Progenitor cell of endocrine pancreas (in vitro differentiated cells): ENCODE data around the gene RWDD3. TPM values are rescaled to one million over a fixed set of nuclear protein-coding genes. Genes with fewer than 3 reads are reported as not detected.

Experiments used
- DNase-seq: peaks from one replicate; pipeline ENCODE4 v3.0.0; 2021; ENCODE audit warnings: low spot score; ENCODE audit not compliant: unreplicated experiment
- H3K27ac Mint-ChIP-seq: 2 replicates; pipeline ENCODE4 v1.8.0; 2021; ENCODE audit warnings: mild to moderate bottlenecking, moderate library complexity, mixed read lengths
- H3K27me3 Mint-ChIP-seq: 2 replicates; pipeline ENCODE4 v1.8.0; 2021; ENCODE audit warnings: mixed read lengths
- H3K36me3 Mint-ChIP-seq: 2 replicates; pipeline ENCODE4 v1.8.0; 2022; ENCODE audit warnings: mixed read lengths; ENCODE audit not compliant: insufficient read depth
- H3K4me1 Mint-ChIP-seq: 2 replicates; pipeline ENCODE4 v1.8.0; 2021; ENCODE audit warnings: low read depth, mixed read lengths
- H3K4me3 Mint-ChIP-seq: 2 replicates; pipeline ENCODE4 v1.8.0; 2021; ENCODE audit warnings: low read depth, mild to moderate bottlenecking, moderate library complexity, mixed read lengths
- H3K9me3 Mint-ChIP-seq: 2 replicates; pipeline ENCODE4 v1.8.0; 2021; ENCODE audit warnings: low read depth, mixed read lengths
- total RNA-seq: library from RNA; stranded (reverse); gene quantifications from 2 replicates; pipeline ENCODE4 v1.2.1, GENCODE V29; 2021
- TF ChIP-seq, protein P1 (sequence below): fragments of 200-600 bp; sonication (generic); IDR thresholded peaks from one replicate; pipeline ENCODE4 v1.5.0; 2021; ENCODE audit warnings: antibody characterized with exemption, mild to moderate bottlenecking; ENCODE audit not compliant: unreplicated experiment

The RWDD3 gene
- total RNA-seq, 1 donor from 2014 or later, result 32.2 TPM

GRCh38 chr1:95197616-95198252 lies 36.3 kb upstream of the RWDD3 start:
- Mint-ChIP-seq H3K4me3 (no peak overlapping the region), H3K9me3 (peaks cover 4% of the 10 kb centered on the region), H3K27me3 (no peaks in the 10 kb centered on the region)

DNA sequence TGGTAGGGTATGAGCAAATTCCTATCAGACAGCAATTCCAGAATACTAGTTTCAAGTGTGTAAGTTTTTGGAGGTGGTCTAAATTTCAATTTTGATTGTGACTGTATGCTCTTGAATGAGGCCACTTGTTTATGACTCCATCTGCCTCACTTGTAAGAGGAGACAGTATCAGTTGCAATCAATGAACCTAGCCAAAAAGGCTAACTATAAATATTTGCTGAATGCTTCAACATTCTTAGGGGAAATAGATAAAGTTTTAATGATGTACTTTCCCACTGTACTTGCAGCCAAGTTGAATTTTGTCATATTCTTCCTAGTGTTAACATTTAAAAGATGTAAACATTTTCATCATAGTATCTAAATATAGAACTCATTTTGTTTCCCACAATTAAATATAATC lies 32.1 kb upstream of the RWDD3 start:
- Mint-ChIP-seq H3K4me1 (peaks cover 3% of the 10 kb centered on the region), H3K9me3 (peaks cover 5% of the 10 kb centered on the region), H3K36me3 (peaks cover 3% of the 10 kb centered on the region), H3K4me3 (no peak overlapping the region), H3K27me3 (no peaks in the 10 kb centered on the region), H3K27ac (no peak overlapping the region)
- TF ChIP-seq, protein P1, sequence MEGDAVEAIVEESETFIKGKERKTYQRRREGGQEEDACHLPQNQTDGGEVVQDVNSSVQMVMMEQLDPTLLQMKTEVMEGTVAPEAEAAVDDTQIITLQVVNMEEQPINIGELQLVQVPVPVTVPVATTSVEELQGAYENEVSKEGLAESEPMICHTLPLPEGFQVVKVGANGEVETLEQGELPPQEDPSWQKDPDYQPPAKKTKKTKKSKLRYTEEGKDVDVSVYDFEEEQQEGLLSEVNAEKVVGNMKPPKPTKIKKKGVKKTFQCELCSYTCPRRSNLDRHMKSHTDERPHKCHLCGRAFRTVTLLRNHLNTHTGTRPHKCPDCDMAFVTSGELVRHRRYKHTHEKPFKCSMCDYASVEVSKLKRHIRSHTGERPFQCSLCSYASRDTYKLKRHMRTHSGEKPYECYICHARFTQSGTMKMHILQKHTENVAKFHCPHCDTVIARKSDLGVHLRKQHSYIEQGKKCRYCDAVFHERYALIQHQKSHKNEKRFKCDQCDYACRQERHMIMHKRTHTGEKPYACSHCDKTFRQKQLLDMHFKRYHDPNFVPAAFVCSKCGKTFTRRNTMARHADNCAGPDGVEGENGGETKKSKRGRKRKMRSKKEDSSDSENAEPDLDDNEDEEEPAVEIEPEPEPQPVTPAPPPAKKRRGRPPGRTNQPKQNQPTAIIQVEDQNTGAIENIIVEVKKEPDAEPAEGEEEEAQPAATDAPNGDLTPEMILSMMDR, result no peak
- DNase-seq, result no peak

More at GRCh38 chr1:95197616-95198252, 36.3 kb upstream of the RWDD3 start:
- no peak overlapping the region for H3K27ac Mint-ChIP-seq
- H3K4me1 Mint-ChIP-seq, result peaks cover 4% of the 10 kb centered on the region
- peaks cover 3% of the 10 kb centered on the region for H3K36me3 Mint-ChIP-seq
- TF ChIP-seq, protein P1, result no peak
- no peak for DNase-seq

DNA sequence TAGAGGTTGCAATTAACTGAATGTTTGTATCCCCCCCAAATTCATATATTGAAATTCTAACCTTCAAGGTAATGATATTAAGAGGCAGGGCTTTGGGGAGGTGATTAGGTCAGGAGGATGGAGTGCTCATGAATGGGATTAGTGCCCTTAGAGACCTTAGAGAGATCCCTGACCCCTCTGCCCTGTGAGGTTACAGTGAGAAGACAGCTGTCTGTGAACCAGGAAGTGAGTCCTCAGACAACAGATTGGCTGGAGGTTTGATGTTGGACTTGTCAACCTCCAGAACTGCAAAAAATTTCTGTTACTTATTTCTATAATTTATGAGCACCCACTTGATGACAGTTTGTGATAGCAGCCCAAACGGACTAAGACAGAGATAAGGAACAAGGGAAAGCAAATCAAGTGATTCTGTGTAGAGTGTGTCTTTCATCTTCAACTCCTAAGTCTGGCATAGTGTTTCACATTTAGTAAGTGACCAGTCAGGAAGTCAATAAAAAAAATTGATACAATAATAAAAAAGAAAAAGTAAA lies 30.0 kb upstream of the RWDD3 start:
- H3K27ac Mint-ChIP-seq, result no peak overlapping the region
- no peaks in the 10 kb centered on the region for H3K27me3 Mint-ChIP-seq
- TF ChIP-seq, protein P1, result no peak
- H3K4me3 Mint-ChIP-seq, result no peak overlapping the region
- peaks cover 3% of the 10 kb centered on the region for H3K36me3 Mint-ChIP-seq
- peaks cover 5% of the 10 kb centered on the region for H3K9me3 Mint-ChIP-seq
- peaks cover 3% of the 10 kb centered on the region for H3K4me1 Mint-ChIP-seq
- no peak for DNase-seq

DNA sequence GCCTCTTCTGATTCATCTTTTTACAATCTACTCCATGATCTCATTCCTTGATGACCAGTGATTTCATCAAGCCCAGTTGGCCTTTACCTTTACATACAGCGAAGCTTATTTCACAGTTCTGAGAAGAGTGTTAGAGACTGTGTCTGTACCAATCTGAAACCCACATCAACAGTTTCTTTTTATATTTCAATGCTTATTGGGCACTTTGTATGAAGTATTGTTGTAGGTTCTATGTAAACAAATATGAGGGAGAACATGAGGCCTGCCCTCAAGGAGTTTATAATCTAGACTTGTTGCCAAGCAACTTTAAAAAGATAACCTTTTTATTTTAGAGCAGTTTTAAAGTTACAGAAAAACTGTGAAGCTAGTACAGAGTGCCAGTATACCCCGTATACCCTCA lies 27.5 kb upstream of the RWDD3 start:
- Mint-ChIP-seq H3K27ac (no peak overlapping the region), H3K27me3 (no peaks in the 10 kb centered on the region), H3K36me3 (peaks cover 8% of the 10 kb centered on the region), H3K9me3 (peaks cover 5% of the 10 kb centered on the region), H3K4me3 (no peak overlapping the region), H3K4me1 (peaks cover 7% of the 10 kb centered on the region)
- no peak for DNase-seq
- TF ChIP-seq, protein P1, result no peak

DNA sequence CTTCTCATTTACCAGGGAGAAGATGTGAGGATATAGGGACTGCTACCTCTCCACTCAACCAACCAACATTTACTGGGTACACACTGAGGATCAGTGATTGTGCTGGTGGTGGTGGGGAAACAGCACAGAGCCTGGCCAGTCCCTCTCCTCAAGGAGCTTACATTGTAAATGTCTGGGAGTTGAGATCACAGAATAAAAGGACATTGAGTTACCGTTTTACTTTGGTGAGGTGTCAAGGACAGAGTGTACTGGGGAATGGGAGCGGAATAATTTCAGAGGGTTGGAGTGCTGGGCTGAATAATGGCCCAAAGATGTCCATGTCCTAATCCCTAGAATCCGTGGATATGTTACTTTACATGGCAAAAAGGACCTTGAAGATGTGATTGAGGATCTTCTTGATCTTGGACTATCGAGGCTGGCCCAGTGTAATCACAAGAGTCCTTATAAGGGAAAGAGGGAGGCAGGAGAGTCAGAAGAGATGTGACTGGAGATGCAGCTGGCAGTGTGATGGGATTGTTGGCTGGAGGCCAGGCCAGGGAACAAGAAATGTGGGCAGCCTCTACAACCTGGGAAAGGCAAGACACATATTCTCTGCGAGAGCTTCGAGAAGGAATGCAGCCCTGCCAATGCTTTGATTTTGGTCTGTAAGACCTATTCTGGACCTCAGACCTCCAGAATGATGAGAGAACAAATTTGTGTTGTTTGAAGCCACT lies 26.6 kb upstream of the RWDD3 start:
- Mint-ChIP-seq H3K27ac (no peak overlapping the region), H3K9me3 (peaks cover 5% of the 10 kb centered on the region), H3K4me1 (peaks cover 7% of the 10 kb centered on the region), H3K36me3 (peaks cover 8% of the 10 kb centered on the region), H3K27me3 (no peaks in the 10 kb centered on the region), H3K4me3 (no peak overlapping the region)
- TF ChIP-seq, protein P1, result no peak
- no peak for DNase-seq
